Measurements from ENCODE around the gene SMIM36.

DNA sequence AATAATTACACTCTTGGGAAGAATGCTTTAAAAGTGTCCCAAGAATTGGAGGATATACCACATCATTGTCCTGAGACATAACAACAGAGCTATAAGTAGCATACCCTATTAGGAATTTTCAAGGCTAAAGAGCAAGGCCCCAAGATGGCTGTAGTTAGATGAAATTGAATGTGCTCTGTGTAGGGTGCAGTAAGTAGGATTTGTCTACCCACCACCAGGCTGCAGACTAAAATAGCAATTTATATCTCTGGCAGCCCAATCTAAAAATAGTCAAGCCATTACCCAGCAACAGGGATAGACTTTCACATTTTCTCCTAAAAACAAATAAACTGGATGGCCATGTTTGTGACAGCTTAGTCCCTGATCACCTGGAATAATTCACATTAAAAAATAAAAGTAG is 95.3 kb downstream of the SMIM36 start:
- TF ChIP-seq CEBPB (IDR thresholded peaks at IDR 0.05) (no peak), EP300 (IDR thresholded peaks at IDR 0.05; ENCODE audit: borderline replicate concordance) (no peak), REST (IDR thresholded peaks at IDR 0.05; ENCODE audit: low read depth) (no peak), MAX (IDR thresholded peaks at IDR 0.05) (no peak), YY1 (IDR thresholded peaks at IDR 0.05; ENCODE audit: low read depth) (no peak), TAF1 (IDR thresholded peaks at IDR 0.05; ENCODE audit: low read depth) (no peak)
